ENCODE data around the gene MPO.

Gene MPO

DNA sequence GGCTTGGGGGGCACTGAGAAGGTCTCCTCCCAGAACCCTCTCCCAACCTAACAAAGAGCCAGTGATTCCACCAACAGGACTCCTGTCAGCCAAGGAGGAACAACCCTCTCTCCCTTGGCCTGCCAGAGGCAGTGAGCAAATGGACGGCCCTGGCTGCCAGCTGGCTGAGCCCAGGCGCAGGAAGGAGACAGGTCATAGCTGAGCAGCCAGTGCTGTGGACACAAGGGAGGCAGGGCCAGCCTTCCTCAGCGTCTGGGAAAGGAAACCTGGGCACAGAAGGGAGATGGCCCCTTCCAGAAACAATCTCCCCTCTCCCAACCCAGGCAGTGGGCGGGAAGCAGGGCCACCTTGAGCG is 2.1 kb downstream of the MPO start:
- no peak for DNase-seq

DNA sequence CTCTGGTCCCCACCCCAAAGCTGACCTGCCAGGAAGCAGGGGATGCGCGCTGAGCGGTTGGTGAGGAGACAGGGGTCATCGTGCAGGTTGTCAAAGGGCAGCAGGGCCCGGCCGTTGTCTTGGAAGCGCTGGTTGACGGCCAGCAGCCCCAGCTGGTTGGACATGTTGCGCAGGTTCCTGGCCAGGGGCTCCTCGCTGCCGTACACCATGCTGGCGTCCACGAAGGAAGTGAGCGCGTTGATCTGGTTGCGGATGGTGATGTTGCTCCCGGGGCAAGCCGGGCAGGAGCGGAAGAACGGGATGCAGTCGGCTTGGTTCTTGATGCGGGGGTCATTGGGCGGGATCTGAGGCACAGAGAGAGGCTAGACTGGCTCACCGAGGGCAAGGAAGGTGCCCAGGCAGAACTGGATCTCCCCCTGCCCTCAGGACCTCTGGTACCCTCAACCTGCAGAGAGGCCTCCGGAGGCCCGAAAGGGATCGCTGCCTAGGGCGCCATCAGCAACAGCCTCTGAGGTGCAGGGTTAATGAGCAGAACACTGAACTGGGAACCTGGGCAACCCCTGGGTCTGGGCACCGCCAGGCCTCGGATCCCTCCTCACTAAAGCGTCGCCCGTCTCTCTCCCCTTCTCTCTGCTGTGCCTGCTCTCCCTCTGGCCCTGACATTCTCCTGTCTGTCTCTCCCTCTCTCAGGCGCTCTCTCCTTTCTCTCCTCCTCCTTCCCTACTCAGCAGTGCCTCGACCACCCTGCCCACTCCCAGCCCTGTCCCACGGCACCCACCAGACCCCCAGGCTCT is 2.7 kb downstream of the MPO start:
- no peak for DNase-seq

DNA sequence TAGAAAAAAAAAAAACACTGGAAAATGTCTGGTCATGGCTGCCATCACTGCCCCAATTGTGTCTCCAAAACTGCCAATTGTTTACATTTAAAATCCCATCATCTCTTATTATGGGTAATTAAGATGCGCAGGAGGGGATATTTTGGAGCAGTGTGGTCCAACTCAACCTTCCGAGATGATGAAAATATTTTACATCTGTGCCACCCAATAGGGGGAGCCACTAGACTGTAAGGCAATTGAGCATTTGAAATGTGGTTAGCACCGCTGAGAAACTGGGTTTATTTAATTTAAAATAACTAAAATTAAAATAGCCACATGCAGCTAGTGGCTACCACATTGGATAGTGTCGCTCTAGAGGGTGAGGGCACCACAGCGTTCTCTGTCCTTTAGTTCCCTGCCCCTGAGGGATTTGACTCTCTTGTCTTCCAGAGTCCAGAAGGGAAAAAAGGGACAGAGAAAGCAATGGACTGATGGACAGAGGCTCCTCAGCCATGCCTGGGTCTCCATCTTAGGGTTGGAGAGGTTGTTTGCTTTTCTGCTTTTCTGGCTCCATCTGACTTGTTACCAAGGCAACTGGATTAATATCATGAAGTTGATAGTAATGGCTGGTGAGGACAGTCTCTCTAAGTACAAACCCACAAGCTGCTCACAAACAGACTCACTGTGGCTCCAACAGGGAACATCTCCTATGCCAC is 3.5 kb downstream of the MPO start:
- no peak for DNase-seq

DNA sequence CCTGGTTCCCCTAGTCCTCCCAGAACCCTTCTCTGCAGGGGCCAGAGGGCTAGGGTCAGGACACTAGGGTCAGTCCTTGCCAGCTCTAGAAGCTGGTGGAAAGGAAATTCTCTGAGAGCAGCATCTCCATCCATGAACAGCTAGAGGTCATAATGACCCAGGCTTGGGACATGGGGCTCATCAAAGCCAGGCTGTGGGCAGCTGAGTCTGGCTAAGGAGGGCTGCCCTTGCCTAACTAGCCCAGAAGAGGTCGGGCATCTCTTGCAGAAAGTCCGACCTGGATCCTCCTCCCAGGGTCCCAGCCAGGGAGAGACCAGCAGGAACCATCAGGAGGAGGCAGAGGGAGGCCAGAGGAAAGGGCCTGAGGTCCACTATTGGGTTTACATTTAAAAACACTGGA is 4.3 kb downstream of the MPO start:
- no peak for DNase-seq

DNA sequence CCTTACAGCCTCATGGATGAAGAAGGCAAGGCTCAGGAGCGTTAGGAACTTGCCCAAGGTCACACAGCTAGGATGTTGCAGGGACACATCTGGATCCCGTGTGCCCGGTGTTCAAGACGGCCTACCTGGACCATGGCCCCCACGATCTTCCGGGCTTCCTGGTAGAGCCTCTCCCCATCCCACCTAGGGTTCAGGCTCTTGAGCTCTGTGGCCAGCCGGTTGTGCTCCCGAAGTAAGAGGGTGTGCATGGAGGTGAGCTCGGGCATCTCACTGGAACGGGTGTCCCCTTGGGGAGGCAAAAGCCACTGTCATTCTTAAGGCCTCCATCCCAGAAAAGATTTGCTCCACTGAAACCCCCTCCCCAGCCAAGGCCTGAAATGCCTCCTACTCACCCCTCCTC is 5.3 kb downstream of the MPO start:
- no peak for DNase-seq

GRCh38 chr17:58273453-58274104 is 7.2 kb downstream of the MPO start:
- no peak for DNase-seq

- DNase-seq, result no peak
Observed at GRCh38 chr17:58272367-58273280, 8.1 kb downstream of the MPO start.

DNA sequence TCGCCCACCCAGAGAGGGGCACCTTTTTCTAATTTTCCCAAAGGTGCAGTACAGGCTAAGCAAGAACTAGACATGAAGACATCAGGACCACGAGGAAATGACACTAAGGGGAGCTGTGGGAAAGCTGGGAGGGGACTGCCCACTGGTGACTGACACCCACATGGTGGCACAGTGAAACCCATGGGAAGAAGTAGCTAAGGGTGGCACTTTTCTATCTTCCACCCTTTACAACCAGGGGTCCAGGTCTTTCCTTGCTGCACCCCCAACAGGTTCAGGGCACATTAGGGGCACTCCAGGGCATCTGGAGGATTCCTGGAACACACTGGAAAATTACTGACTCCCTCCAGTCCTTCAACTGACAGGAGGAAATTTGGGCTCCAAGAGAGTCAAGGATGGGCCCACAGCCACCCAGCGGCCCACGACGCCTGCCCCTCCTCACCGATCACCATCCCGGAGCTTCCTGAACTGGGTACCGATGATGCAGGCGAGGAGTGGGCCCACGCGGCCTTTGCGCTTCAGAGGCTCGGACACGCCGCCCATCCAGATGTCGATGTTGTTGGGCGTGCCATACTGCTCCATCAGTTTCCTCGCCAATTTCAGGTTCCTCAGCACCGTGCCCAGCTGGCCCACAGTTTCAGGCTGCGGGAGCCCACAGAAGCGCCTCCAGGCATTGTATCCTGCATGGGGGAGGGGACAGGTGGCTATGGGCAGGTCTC is 9.4 kb downstream of the MPO start:
- DNase-seq, result no peak

- DNase-seq, result no peak
Observed at GRCh38 chr17:58270476-58271215, 10.1 kb downstream of the MPO start.

GRCh38 chr17:58269557-58270291 is 11.0 kb downstream of the MPO start:
- no peak for DNase-seq

GRCh38 chr17:58268774-58269556 is 11.8 kb downstream of the MPO start:
- no peak for DNase-seq

- no peak for DNase-seq
Observed at GRCh38 chr17:58268326-58268725, 12.4 kb downstream of the MPO start.

- DNase-seq, result no peak
Observed at GRCh38 chr17:58267347-58268324, 13.1 kb downstream of the MPO start.

GRCh38 chr17:58265902-58266875 is 14.5 kb downstream of the MPO start:
- no peak for DNase-seq

DNA sequence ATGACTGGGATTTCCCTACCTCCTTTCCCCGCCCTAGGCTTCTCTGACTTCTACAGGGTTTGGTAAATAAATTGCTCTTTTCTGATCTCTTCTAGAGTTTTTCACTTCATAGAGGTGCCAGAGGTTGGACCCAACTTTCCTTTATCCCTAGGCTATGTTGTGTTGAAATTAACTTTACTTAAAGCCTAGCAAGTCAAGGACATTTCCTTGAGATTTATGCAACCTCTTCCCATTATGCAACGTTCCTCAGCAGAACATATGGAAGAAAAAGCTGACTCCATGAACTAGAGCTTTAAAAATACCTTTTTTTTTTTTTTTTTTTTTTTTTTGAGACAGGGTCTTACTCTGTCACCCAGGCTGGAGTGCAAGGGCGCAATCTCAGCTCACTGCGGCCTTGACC is 15.5 kb downstream of the MPO start:
- no peak for DNase-seq

DNA sequence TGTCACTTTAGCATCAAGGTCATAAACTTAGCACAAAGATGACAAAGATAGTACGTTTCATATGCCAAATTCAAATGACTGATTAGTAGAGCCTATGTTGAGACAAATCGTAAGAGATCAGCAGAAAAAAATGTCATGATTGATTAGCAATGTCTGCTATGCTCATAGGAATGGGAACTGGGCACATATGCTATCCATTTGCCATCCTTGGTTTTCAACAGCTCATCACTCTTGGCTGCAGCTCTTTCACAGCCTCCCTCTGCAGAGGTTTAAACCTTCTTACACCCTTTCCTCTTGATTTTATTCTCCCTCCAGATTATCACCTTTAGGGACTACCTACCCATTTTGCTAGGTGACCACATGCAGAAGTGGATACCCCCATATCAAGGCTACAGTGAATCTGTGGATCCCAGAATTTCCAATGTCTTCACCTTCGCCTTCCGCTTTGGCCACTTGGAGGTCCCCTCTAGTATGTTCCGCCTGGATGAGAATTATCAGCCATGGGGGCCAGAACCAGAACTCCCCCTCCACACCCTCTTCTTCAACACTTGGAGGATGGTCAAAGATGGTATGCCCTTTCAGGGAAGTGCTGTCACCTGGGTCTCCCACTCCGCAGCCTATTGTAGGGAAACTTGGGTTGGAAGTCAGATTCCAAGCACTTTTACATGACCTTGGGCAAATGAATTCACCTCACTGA is 16.2 kb downstream of the MPO start:
- DNase-seq, result no peak

DNA sequence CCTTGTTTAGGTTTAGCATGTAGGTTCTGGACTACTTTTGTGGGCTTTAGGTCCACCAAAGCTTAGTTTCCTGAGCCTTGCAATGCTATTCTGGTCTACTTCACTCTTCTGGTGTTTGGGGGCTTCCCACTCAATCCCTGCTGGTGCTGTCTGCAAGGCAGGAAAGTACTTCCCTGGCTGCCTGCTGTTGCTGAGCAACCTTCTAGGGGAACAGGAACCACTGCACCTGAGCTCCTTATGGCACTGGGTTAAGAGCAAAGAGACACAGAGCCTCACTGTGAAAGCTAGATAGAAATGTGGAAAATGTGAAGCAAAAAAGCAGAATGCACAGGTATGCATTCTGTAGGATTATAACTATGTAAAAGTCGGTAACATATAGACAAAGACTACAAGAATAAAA is 17.0 kb downstream of the MPO start:
- DNase-seq, result no peak

All from NCI-H345 (cell line).